Globus pallidus (tissue), 1 donor: ENCODE data around the gene LRRN3.
"Not testable (repeated sequence)": the region's sequence is repeated elsewhere in the genome, so short reads cannot be mapped to it uniquely, and the experiment has no call there.

ENCODE experiments used
- DNase-seq: peaks from one replicate; pipeline ENCODE4 v3.0.0-alpha.2; 2015; ENCODE audit warnings: low spot score

LRRN3 gene

GRCh38 chr7:111090846-111091245 lies at the start of gene LRRN3:
Gene LRRN3, plus strand, starts transcription at chr7:111091127. Its CDS starts 31,646 bp downstream, at chr7:111122773.
- peak; percentile 78 for DNase-seq

- no peak for DNase-seq
Measured at GRCh38 chr7:111041577-111041976, 49.4 kb upstream of the LRRN3 start.

GRCh38 chr7:111042842-111043241 lies 48.1 kb upstream of the LRRN3 start:
- no peak for DNase-seq

DNA sequence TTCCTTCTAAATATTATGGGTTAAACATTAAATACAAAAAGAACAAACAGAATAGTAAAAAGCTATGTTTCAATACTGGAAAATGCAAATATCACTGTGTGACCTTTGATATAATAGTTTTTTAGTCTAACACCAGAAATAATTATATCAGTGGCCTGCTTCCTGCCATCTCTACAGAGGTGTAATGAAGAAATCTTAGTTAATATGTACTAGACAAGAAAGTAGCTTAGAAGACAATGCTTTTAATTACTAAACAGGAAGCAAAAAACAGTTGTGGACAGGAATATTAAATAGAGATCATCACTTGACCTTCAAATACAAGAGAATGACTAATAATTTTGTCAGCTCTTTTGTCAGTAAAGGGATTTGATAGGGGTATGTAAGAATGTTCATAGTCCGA lies 47.4 kb upstream of the LRRN3 start:
- DNase-seq = no peak

DNA sequence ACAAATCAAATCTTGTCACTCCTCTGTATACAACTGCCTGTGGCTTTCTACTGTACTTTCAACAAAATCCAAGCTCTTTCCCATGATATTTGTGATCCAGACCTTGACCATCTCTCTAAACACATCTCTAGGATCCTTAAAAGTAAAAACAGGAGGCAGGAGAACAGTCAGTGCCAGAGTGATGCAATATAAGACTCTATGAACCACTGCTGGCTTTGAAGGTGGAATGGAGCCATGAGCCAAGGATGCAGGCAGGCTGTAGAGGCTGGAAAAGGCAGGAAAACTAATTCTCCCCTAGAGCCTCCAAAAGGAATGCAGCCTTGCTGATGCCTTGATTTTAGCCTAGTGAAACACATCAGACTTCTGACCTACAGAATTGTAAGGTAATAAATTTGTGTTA lies 45.5 kb upstream of the LRRN3 start:
- DNase-seq = no peak

- DNase-seq = no peak
Measured at GRCh38 chr7:111047595-111047994, 43.3 kb upstream of the LRRN3 start.

DNA sequence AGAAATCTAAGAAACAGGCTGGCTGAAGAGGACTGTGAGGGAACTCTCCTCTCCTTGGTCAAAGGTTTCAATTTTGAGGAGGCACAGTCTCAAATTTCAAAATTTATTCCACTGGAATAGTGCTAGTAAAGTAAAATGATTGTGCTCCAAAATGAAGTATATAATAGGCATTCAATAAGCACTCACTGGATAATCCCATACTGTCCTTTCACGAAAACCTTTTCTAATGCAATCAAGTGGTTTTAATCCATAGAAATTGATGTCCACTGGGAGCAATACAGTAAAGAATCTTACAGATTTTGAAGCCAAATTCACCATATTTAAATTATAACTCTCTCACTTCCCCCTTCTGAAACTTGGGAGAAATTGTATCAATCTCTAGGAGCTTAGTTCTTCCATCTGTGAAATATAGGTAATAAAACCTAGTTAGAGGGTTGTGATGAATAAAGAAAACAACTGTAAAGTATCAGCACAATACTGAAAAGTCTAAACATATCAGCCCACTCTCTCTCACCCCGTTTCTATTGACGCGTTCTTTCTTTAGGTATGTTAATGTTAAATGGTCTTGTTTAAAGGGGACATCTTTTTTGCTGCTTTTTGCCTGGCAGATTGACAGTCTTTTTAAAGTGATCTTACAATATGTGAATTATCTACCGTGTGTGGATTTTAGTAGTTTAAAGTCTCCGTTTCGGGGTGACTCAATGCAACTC lies 40.8 kb upstream of the LRRN3 start:
- no peak for DNase-seq

GRCh38 chr7:111050875-111051416 lies 40.0 kb upstream of the LRRN3 start:
- DNase-seq = no peak

GRCh38 chr7:111051832-111052231 lies 39.1 kb upstream of the LRRN3 start:
- no peak for DNase-seq

DNA sequence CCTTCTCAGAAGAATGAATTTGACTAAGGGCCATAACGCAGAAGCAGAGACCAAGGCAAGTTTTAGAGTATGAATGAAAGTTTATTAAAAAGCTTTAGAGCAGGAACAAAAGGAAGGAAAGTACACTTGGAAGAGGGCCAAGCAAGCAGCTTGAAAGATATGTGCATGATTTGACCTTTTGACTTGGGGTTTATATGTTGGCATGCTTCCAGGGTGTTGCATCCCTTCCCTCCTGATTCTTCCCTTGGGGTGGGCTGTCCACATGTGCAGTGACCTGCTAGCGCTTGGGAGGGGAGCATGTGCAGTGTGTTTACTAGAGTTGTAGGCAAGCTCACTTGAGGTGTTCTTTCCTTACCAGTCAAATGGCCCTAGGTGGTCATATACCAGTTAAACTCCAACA lies 37.9 kb upstream of the LRRN3 start:
- DNase-seq = no peak

GRCh38 chr7:111056371-111056770 lies 34.6 kb upstream of the LRRN3 start:
- no peak for DNase-seq

DNA sequence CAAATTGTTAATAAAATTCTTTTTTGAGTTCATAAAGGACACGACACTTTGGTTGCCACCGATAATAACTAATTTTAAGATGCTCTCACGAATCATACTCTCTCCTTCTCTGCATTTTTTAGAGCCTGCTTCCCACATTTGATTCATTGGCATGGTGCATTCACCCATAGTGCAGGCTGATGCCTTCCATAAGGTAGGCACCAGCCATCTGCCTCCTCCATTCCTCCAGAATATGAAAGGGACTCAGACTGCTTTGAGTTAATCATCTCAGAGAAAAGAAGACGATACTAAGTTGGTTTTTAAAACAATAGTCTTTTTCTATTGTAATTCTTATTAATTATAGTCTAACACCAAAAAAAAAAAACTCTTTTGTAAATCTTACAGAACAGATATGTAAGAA lies 33.9 kb upstream of the LRRN3 start:
- no peak for DNase-seq

DNA sequence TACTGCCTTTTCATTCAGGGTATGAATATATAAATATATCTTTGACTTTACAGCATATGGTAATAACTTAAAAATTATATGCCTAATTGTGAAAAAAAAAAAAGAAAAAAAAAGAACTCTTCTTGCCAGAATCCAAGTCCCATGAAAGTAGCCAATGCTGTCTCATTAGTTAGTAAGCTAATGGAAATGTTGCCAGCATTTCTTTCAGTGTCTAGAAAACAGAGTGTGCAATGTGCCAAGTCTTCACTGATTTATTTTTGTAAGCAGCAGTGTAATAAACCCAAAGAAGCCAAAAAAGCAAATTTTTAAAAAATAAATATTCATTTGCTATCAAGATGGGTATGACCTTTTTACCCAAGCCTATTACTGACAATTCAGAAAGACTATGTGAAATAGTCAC lies 31.1 kb upstream of the LRRN3 start:
- peak; percentile 26 for DNase-seq

DNA sequence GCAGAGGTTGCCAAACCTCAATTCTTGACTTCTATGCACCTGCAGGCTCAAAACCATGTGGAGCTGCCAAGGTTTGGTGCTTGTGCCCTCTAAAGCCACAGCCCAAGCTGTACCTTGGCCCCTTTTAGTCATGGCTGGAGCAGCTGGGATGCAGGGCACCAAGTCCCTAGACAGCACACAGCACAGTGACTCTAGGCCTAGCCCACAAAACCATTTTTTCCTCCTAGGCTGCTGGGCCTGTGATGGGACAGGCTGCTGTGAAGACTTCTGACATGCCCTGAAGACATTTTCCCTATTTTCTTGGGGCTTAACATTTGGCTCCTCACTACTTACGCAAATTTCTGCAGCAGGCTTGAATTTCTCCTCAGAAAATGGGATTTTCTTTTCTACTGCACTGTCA lies 27.8 kb upstream of the LRRN3 start:
- DNase-seq = no peak

- DNase-seq = no peak
Measured at GRCh38 chr7:111067251-111067650, 23.7 kb upstream of the LRRN3 start.

- DNase-seq = no peak
Measured at GRCh38 chr7:111067682-111068081, 23.2 kb upstream of the LRRN3 start.

GRCh38 chr7:111068618-111069017 lies 22.3 kb upstream of the LRRN3 start:
- DNase-seq = no peak

- DNase-seq = no peak
Measured at GRCh38 chr7:111071556-111071955, 19.4 kb upstream of the LRRN3 start.

- DNase-seq = not testable (repeated sequence)
Measured at GRCh38 chr7:111072658-111073057, 18.3 kb upstream of the LRRN3 start.

DNA sequence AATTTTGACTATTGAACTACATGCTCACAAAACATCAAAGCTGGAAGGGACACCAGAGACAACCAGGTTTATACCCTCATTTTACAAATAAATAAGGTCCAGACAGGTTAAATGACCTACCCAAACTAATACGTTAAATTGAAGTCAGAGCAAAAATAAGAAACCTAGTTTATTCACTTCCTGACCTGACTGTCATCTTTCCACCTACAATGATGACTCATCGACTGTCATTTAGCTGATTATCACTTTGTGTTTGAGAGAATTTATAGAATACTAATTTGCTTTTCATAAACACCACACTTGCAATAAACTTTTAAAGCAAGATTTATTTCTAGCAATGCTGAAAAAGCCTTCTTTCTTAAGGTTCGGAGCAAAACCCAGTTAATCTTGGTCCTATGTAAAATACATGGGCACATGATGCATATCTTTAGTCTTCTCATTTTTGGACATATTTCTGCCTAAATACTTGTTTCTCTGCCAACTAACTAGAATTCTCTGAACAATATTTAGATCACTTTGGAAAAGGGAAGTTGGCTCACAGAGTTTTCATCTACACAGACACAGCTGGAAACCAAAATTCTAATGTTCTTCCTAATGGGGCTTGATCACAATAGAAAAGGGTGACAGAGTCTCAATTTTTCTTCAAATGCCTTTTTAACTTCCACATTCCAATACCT lies 16.7 kb upstream of the LRRN3 start:
- no peak for DNase-seq

DNA sequence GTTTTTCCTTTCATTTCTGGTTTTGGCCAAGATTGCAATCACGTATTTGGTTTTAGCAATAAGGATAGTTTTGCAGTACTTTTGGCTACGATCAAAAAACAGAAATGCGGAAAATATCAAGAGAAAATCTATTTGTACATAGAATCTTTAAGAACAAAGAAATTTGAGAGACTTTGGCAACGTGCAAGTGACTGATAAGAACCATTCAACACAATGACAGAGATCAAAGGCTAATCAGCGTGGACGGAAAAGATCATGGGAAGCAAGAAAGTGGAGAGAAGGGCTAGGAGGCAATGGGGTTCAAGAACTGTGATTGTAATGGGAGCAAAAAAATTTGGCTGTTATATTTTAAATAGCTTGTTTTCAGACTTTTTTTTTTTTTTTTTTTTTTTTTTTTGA lies 16.2 kb upstream of the LRRN3 start:
- no peak for DNase-seq

- DNase-seq = no peak
Measured at GRCh38 chr7:111075498-111075897, 15.4 kb upstream of the LRRN3 start.

- DNase-seq = no peak
Measured at GRCh38 chr7:111076205-111076604, 14.7 kb upstream of the LRRN3 start.

- no peak for DNase-seq
Measured at GRCh38 chr7:111077001-111077400, 13.9 kb upstream of the LRRN3 start.
